ENCODE data around the gene HRH2.
A peak's percentile ranks its signal among the peaks of the same experiment; 100 is the strongest.
"Not testable (repeated sequence)": the region's sequence is repeated elsewhere in the genome, so short reads cannot be mapped to it uniquely, and the experiment has no call there.

The HRH2 gene

DNA sequence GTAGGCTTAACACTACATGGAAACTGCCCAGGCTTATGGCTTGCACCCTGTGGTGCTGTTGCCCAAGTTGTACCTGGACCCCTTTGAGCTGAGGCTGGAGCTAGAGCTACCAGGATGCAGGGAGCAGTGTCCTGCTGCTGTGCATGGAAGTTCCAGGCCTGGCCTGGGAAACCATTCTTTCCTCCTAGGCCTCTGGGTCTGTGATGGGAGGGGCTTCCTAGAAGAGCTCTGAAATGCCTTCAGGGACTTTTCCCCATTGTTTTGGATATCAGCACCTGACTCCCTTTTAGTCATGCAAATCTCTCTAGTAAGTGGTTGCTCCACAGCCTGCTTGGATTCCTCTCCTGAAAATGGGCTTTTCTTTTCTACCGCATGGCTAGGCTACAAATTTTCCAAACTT lies 7.9 kb upstream of the HRH2 start:
- ATAC-seq = no peak

DNA sequence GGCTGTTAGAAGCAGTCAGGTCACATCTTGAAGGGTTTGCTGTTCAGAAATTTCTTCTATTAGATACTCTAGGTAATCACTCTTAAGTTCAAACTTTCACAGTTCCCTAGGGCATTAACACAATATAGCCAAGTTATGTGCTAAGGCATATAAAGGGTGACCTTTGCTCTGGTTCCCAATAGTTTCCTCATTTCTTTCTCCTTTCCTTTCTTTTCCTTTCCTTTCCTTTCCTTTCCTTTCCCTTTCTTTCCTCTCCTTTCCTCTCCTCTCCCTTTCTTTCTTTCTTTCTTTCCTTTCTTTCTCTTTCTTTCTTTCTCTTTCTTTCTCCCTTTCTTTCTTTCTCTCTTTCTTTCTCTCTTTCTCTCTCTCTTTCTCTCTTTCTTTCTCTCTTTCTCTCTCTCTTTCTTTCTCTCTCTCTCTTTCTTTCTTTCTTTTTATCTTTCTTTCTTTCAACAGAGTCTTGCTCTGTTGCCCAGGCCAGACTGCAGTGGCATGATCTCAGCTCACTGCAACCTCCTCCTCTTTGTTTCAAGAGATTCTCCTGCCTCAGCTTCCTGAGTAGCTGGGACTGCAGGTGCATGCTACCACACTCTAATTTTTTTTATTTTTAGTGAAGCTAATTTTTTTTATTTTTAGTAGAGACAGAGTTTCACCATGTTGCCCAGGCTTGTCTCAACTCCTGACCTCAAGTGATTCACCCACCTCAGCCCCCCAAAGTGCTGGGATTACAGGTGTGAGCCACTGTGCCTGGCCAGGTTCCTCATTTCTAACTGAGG lies 7.3 kb upstream of the HRH2 start:
- ATAC-seq = not testable (repeated sequence)

DNA sequence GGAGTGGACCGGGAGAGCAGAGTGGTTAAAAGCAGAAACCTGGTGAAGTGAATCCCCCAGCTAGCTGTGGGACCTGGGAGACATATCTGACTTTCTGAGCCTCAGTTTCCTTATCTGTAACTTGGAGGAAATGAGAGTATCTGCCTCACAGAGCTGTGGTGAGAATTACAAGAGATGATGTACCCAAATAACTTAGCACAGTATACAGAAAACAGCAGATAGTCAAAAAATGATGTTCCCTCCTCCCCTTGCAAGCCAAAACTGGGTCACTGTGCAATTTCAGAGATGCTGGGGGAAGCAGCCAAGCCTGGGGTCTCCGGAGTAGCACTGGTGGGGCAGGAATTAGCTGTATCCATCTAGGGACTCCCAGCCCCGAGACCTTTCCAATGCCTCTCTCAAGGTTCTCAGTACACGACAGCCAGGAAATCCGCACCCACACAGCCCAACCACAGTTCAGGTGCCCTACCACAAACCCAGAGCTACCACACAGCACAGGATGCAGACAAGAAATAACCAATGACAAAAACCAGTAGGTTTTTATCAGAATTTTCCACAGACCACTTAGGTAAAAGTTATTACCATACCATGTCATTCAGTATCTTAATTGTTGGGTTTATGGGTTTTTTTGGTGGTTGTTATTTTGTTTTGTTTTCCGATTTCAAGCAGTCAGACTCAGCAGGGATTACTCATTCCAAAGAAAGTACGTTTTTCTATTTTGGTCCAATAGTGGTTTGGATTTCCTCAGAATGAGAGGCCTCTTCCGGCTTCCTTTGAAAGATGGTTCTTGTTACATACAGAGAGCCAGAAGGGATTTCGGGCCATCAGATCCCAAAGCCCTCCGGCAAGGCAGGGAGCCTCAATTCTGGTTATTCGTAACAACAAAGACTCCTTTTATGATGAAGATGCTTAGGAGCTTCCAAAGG lies 4.9 kb upstream of the HRH2 start:
- peak; percentile 82 to 84 for ATAC-seq

DNA sequence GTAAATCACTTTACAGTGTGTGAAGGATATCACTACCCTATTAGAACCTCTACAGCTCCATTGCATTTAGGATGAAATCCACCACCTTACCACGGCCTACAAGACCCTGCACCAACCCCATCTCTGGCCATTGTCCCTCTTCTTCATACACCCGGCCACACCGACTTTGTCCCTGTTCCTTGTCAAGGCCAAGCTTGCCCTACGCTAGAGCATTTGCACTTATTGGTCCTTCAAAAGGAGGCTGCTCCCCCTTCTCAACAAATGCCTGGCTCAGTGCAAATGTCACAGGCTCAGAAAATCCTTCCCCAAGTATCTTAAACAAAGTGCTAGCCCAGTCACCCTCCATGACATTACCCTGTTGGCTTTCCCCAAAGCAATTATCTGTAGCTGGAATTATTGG lies 4.1 kb upstream of the HRH2 start:
- ATAC-seq = no peak

GRCh38 chr5:175654339-175654738 lies 3.5 kb upstream of the HRH2 start:
- no peak for ATAC-seq

DNA sequence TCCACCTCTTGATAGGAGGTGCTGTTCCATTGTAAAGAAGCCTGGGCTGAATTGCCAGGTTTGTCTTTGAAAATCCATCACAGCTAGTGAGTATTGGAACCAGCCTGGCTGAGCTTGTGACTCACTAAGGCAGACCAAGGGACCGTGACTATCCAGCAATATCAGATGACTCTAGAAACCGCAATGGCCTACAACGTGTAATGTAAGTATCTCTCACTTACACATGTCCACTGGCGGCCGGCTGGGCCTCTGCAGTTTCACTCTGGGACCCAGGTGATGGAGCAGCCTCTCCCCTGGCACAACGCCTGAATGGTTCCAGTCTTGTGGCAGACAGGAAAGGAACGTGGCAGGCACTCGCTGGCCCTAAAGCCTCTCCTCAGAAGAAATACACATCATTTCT lies 3.1 kb upstream of the HRH2 start:
- no peak for ATAC-seq

DNA sequence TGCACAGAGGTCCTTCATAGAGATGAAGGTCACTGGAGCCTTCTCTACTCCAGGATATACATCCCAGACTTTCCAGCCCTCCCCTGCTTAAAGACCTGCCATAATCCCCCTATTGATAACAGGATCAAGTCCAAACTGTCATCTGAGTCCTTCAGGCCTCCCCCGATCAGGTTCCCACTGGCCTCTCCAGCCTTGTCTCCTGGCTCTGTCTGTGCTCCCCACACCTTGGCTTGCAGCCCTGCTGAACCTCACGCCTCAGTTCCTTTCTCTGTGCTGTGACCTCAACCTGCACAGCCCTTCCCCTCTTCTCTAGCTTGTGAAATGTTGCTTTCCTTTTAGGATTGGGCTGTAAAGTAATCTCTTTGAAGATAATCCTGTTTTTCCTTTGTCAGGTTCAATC lies 2.5 kb upstream of the HRH2 start:
- no peak for ATAC-seq

DNA sequence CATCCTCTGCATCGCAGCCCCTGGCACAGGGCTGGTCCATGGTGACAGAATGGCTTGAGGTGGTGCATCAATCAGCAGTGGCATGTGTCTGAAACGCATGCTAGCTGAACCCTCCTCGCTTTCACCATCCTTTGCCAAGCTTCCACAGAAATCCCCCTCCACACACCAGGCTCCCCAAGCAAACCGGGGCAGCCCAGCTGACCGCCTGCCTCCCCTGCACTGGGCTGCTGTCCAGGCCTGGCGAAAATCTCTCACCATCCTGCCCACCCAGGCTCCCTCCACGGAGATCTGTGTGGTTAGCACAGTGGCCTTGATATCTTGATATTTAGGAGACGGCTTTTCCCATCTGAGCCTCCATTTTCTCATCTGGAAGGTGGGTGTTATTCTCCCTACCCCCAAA lies 905 bp upstream of the HRH2 start:
- ATAC-seq = no peak

DNA sequence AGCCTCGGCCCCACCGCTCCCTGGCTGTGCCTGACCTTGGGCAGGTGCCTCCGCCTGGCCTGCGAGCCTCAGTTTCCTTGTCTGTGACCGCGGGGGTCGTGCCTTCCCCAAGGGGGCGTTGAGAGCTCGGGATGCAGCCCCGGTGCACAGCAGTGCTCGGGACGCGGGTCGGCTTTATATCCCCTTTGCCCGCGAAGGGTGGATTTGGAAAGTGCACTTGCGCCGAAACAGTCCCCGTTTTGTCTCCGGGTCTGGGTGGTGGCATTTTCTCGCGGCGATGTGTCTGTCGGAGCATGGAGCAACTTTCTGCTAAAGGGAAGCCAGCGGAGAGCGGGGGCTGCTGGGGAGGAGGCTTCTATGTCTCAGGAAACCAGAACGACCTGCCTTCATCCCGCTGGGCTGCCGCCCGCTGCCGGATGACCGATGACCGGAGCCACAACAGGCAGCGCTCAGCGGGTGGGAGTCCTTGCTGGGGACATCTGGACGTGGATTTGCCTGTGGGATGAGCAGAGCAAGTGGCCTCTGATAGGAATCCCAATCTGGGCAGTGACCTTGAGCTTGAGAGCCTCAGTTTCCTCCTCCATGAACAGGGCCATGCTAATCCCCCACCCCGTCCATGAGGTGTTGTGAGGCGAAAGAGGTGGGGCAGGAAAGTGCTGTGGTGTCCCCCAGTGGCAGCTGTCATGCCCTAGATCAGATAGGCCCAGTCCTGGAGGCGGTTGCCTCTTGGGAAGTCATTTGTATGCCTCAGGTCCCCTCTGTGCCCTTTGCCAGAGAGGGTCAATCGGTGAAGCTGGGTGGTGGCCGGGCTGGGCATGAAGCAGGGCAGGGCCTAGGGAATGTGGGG lies 651 bp downstream of the HRH2 start:
- ATAC-seq = peak; percentile 46 to 51

- peak in 1 of 2 donors; percentile 9 for ATAC-seq
These were observed 1.8 kb downstream of the HRH2 start for GRCh38 chr5:175659546-175660253.

DNA sequence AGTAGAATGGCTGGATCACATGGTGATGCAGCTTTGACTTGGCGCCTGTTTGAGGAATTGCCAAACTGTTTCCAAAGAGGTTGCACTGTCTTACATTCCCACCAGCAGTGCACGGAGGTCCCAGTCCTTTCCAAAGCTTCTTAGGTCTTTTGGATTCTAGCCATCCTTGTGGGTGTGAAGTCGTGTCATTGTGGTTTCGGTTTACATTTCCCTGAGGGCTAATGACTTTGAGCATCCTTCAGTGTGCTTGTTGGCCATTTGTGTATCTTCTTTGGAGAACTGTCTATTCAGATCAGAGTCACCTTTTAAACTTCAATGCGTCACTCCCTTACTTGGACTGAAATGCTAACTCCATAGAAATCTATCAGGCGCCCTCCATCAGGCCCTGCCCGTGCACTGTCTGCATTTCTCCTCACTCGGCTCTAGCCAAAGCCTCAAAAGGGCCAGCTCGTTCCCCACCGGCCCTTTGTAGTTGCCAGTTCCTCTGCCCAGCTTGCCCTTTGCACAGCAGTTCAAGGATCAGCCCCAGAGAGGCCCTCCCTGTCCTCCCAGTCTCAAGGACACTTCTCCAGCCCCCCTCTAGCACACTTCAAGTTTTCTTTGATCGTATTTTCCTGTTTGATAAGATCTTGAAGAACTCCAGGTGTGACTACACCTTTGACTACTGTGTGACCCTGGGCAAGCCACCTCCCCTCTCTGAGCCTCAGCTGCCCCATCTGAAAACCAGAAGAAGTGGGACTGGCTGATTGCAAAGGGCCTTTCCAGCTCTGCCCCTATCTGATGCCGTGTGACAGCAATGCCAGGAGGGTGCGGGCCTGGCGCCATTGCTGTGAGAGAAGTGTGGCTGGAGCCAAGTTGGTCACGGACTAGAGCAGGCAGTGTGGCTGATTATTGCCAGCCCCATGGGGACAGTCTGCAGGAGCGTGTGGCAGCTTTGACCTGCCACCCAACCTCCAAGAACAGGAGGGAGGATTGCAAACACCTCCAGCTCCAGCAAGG lies 5.6 kb downstream of the HRH2 start:
- no peak for ATAC-seq

GRCh38 chr5:175664723-175665122 lies 6.9 kb downstream of the HRH2 start:
- ATAC-seq = no peak

DNA sequence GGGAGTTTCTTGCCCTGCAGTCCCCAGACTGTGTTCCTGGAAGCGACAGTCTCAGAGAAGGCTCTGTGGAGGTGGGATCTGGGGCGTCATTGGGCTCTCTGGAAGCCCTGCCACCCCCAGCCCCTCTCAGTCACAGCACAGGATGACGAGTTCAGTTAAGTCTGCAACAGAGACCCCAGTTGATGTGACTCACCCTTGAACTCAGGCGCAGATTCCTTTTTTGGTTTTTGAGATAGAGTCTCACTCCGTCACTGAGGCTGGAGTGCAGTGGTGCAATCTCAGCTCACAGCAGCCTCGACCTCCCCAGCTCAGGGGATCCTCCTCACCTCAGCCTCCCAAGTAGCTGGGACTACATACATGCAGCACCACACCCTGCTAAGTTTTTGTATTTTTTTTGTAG lies 8.3 kb downstream of the HRH2 start:
- no peak for ATAC-seq

- ATAC-seq = no peak
These were observed 10.1 kb downstream of the HRH2 start for GRCh38 chr5:175668006-175668405.

GRCh38 chr5:175670372-175670771 lies 12.5 kb downstream of the HRH2 start:
- no peak for ATAC-seq

DNA sequence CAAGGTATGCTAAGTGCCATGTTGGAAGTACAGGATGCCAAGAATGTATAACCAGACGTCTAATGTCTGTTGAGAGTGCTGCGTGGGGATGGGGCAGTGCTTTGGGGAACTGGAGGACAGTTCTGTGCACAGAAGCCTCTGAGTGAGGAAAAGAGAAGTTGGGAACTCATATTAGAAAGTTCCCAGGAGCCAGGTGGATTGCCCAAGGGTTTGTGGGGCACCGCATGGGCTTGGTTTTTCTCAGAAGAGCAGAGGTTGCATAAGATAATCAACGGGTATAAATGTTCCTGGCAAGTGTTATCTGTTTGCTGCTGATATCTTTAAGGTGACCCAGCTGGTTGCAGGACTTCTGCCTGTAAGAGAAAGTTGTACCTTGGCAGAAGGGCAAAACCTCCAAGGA lies 13.1 kb downstream of the HRH2 start:
- ATAC-seq = no peak

DNA sequence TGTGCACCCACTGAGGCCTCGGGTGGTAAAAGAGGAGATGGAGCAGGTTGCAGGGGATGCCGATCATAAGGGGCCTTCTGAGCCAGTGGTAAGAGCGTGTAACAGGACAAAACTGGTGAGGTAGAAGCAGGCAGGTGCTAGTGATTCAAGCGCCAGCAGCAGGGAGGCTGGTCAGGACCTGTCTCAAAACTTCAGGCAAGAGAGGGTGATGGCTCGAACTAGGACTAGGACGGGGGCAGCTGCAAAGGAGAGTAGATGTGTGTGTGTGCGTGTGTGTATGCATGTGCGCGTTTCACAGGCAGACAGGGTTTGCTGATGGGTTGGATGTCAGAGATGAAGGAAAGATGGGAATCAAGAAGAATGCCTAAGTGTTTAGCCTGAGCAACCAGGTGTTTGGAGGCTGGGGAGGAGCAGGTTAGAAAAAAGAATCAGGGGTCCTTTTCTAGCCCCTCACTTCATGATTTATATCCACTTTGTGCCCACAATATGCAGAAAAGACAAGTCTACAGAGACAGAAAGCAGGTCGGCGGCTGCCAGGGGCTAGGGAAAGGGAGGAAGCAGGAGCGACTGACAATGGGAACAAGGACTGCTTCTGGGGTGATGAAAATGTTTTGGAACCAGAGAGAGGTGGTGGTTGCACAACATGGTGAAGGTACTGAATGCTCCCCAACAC lies 15.2 kb downstream of the HRH2 start:
- ATAC-seq = no peak

- no peak for ATAC-seq
These were observed 17.0 kb downstream of the HRH2 start for GRCh38 chr5:175674731-175675346.

DNA sequence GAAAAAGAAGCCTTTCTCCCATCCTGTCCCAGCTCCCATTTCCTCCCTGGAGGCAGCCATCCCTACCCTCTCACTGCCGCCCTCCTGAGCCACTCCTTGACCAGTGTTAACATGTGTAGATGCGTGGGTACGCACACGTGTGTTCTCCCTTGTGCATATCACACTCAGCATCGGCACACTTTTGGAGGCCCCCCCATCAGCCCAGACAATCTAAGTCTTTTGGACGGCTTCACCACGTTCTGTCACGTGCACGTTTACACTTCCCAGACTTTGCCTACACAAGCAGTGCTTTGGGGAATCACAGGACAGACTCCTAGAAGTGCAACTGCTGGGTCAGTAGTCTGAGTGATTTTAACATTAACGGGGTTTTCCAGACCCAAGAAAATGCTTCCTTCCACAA lies 18.0 kb downstream of the HRH2 start:
- no peak for ATAC-seq

DNA sequence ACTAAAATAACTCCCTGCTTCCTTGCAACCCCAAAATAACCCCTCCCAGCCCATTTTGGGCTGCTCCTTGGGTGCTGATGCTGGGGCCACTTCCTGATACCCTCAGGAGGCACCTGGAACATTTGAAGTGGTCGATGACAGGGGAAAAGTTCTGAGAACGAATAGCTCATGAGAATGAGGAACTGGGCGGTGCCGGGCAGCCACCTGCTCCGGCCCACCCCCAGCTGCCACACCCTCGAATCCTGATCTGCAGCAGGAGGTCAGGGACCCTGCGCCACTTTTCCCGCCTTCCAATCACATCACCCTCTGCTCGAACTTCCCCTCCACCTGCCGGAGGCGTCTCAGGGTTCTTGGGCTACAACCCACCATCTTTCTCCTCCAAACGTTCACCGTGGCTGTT lies 19.7 kb downstream of the HRH2 start:
- no peak for ATAC-seq
